T-helper 2 cell treated with Interferon-gamma antibody and Interleukin-4, amounts not matched to agents 5 μg/mL and 100 μg/mL, for 36 hours (primary cell): ENCODE results near the gene AVP.

ENCODE experiments used
- DNase-seq: peaks from one replicate; pipeline ENCODE4 v3.0.0; 2021; ENCODE audit warnings: low spot score
- H3K27ac Mint-ChIP-seq: one replicate; pipeline ENCODE4 v1.8.0; 2021; ENCODE audit warnings: mild to moderate bottlenecking, mixed read lengths
- H3K27me3 Mint-ChIP-seq: one replicate; pipeline ENCODE4 v1.8.0; 2021; ENCODE audit warnings: low read depth, mixed read lengths
- H3K36me3 Mint-ChIP-seq: one replicate; pipeline ENCODE4 v1.8.0; 2021; ENCODE audit warnings: low read depth, mixed read lengths
- H3K4me1 Mint-ChIP-seq: one replicate; pipeline ENCODE4 v1.8.0; 2021; ENCODE audit warnings: low read depth, mixed read lengths
- H3K4me3 Mint-ChIP-seq: one replicate; pipeline ENCODE4 v1.8.0; 2022; ENCODE audit warnings: mild to moderate bottlenecking, moderate library complexity, mixed read lengths
- H3K9me3 Mint-ChIP-seq: one replicate; pipeline ENCODE4 v1.8.0; 2021; ENCODE audit warnings: mixed read lengths

AVP gene

GRCh38 chr20:3043322-3043721 is 41.2 kb downstream of the AVP start, which contains the start of gene GNRH2:
TSS of gene GNRH2 (plus strand) at chr20:3043622. CDS start at chr20:3044415, 793 bp downstream.
- H3K27me3 Mint-ChIP-seq: no peaks in the 10 kb centered on the region
- H3K36me3 Mint-ChIP-seq: peaks cover 36% of the 10 kb centered on the region
- peaks cover 26% of the 10 kb centered on the region for H3K4me1 Mint-ChIP-seq
- no peak within 1 kb of the TSS for H3K4me3 Mint-ChIP-seq
- H3K27ac Mint-ChIP-seq: peak within 1 kb of the TSS; percentile 71
- H3K9me3 Mint-ChIP-seq: no peaks in the 10 kb centered on the region
- no peak for DNase-seq

- Mint-ChIP-seq H3K36me3 (peaks cover 33% of the 10 kb centered on the region), H3K4me3 (no peak overlapping the region), H3K4me1 (peaks cover 20% of the 10 kb centered on the region), H3K27ac (no peak overlapping the region), H3K27me3 (no peaks in the 10 kb centered on the region), H3K9me3 (no peaks in the 10 kb centered on the region)
- no peak for DNase-seq
Measured at GRCh38 chr20:3042625-3043024, 41.9 kb downstream of the AVP start.

GRCh38 chr20:3041854-3042409 is 42.6 kb downstream of the AVP start:
- no peaks in the 10 kb centered on the region for H3K9me3 Mint-ChIP-seq
- peaks cover 19% of the 10 kb centered on the region for H3K4me1 Mint-ChIP-seq
- DNase-seq: no peak
- H3K4me3 Mint-ChIP-seq: no peak overlapping the region
- peak overlapping the region; percentile 50 for H3K27ac Mint-ChIP-seq
- H3K27me3 Mint-ChIP-seq: no peaks in the 10 kb centered on the region
- peaks cover 34% of the 10 kb centered on the region for H3K36me3 Mint-ChIP-seq

- peaks cover 43% of the 10 kb centered on the region for H3K36me3 Mint-ChIP-seq
- H3K9me3 Mint-ChIP-seq: no peaks in the 10 kb centered on the region
- no peak overlapping the region for H3K4me3 Mint-ChIP-seq
- no peaks in the 10 kb centered on the region for H3K27me3 Mint-ChIP-seq
- H3K4me1 Mint-ChIP-seq: peaks cover 13% of the 10 kb centered on the region
- H3K27ac Mint-ChIP-seq: peak overlapping the region; percentile 60
- no peak for DNase-seq
Measured at GRCh38 chr20:3040086-3040485, 44.4 kb downstream of the AVP start.

DNA sequence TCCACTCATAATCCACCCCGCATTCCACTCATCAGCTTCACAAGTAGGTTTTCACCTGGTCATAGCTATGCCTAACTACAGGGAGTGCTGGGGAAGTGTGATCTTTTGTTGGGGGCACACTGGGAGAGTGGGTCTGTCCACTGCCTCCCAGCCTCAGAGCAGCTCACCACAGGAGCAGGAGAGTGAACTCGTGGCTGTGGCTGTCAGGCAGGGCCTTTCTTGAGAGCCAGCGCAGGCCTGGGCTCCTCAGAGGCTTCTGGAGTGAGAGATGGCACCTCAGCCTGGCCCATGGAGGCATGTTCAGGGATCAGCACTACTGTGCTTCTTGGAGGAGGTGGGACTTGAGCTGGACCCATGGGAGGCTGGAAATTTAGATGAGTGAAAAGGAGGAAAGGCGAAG is 45.1 kb downstream of the AVP start:
- no peaks in the 10 kb centered on the region for H3K9me3 Mint-ChIP-seq
- no peak for DNase-seq
- H3K4me1 Mint-ChIP-seq: peaks cover 10% of the 10 kb centered on the region
- H3K27me3 Mint-ChIP-seq: no peaks in the 10 kb centered on the region
- no peak overlapping the region for H3K4me3 Mint-ChIP-seq
- H3K36me3 Mint-ChIP-seq: peaks cover 48% of the 10 kb centered on the region
- peak overlapping the region; percentile 60 for H3K27ac Mint-ChIP-seq

- Mint-ChIP-seq H3K36me3 (peaks cover 52% of the 10 kb centered on the region), H3K27ac (no peak overlapping the region), H3K4me1 (peaks cover 10% of the 10 kb centered on the region), H3K9me3 (no peaks in the 10 kb centered on the region), H3K27me3 (no peaks in the 10 kb centered on the region), H3K4me3 (no peak overlapping the region)
- no peak for DNase-seq
Measured at GRCh38 chr20:3038454-3038853, 46.1 kb downstream of the AVP start.

DNA sequence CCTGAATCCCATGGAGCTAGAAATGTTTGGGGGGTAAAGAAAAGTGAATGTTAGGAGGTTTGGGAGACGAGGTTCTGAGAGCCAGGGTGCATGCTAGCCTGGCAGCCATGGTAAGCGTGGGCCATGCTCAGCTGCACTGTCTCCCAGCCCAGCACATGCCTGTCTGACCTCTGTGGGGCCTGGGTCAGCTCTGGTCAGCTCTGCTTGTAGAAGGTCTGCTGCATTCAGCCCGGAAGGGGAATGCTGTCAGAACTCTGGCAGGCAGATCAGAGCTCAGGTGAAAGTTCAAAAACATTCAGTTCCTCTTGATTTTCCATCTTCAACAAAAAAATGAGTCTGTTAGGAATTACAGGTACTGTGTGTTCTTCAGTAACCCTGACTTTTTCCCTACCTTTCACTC is 46.9 kb downstream of the AVP start:
- Mint-ChIP-seq H3K4me3 (no peak overlapping the region), H3K27ac (no peak overlapping the region), H3K4me1 (peaks cover 10% of the 10 kb centered on the region), H3K27me3 (no peaks in the 10 kb centered on the region), H3K36me3 (peaks cover 52% of the 10 kb centered on the region), H3K9me3 (no peaks in the 10 kb centered on the region)
- no peak for DNase-seq

DNA sequence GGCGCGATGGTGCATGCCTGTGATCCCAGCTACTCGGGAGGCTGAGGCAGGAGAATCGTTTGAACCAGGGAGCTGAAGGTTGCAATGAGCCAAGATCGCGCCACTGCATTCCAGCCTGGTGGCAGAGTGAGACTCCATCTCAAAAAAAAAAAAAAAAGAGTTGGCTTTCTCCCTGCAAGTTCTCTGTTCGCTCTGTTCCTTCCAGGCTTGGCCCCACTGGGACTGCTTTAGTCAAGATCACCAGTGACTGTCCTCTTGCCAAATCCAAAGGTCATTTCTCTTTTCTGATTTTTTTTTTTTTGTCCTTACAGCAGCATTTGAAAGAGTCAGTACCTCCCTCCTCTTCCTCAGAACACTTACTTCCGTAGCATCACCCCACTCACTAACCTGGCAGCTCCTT is 51.9 kb downstream of the AVP start:
- Mint-ChIP-seq H3K4me1 (peaks cover 1% of the 10 kb centered on the region), H3K36me3 (peaks cover 33% of the 10 kb centered on the region), H3K4me3 (no peak overlapping the region), H3K27me3 (no peaks in the 10 kb centered on the region), H3K27ac (no peak overlapping the region), H3K9me3 (no peaks in the 10 kb centered on the region)
- no peak for DNase-seq
